GM18526 (cell line): Measurements from ENCODE around the gene GRAMD1A.

Source experiments
- POLR2A ChIP-seq: IDR thresholded peaks from 3 replicates; pipeline ENCODE4 v1.6.1; 2011; ENCODE audit not compliant: insufficient read length; ENCODE audit errors: extremely low read depth

The GRAMD1A gene

DNA sequence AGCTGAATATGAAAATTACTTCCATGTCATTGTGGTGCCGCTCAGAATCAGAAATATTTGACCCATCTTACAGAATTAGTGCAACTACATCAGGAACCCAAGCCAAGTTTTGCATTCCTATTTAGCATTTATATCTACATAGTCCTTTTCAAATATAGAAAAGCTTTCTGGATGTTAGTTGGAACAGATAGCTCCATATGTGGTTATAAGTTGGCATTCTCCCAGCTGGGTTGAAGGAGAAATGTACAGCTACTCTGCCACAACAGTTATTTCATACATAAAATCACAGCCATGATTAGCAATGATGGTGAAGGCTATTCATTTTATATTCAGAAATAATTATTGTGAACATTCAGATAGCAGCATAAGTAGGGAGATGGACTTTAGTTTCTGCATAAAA is 69.6 kb downstream of the GRAMD1A start:
- TF ChIP-seq POLR2A, result no peak

DNA sequence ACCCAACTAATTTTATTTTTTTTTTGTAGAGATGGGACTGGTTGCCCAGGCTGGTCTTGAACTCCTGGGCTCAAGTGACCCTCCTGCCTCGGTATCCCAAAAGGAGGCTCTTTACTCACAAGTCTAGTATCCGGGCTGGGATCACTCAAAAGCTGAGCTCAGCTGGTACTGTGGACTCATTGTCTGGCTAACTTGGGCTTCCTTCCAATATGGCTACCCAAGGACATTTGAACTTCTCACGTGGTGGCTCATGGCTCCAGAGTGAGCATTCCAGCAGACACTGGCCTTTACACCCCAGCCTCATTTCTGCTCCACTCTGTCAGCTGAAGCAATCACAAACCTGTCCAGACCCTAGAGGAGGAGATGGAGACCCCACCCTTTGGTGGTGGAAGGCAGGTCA is 70.3 kb downstream of the GRAMD1A start:
- no peak for TF ChIP-seq POLR2A

DNA sequence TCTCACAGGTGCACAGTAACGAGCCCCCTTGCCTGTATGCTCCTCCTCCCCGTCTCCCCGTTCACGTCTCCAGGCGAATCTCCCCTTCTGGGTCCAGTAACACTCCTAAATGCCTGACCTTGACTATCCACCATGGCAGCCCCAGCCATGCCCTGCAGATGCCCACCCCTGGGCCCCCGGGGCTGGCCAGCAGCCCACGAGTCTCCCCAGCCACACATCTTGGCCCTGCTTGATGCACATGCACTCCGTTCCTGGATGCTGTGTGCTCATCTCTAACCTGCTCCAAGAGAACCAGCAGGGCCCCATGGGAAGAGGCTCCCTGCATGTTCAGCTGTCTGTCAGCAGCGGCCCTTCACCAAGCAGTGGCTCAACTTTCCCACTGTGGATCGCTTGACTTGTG is 73.4 kb downstream of the GRAMD1A start:
- TF ChIP-seq POLR2A, result no peak

DNA sequence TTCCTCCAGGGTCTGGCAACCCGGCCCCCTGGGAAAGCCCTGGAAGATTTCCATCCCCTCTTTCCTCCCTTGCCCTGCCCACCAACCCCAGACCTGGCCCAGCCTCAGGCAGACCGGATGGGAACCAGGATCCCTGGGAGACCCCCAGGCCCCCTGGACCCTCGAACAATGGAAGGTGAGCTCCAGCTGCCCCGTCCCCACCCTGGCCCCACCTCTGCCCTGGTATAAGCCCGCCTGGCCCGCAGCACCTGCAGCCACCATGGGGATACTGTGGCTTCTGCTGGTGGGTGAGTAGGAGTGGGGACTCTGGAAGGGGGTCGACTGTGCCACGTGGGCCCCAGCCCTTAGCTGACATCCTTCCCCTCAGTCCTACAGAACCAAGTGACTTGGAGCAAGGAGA is 73.8 kb downstream of the GRAMD1A start:
- TF ChIP-seq POLR2A, result no peak

DNA sequence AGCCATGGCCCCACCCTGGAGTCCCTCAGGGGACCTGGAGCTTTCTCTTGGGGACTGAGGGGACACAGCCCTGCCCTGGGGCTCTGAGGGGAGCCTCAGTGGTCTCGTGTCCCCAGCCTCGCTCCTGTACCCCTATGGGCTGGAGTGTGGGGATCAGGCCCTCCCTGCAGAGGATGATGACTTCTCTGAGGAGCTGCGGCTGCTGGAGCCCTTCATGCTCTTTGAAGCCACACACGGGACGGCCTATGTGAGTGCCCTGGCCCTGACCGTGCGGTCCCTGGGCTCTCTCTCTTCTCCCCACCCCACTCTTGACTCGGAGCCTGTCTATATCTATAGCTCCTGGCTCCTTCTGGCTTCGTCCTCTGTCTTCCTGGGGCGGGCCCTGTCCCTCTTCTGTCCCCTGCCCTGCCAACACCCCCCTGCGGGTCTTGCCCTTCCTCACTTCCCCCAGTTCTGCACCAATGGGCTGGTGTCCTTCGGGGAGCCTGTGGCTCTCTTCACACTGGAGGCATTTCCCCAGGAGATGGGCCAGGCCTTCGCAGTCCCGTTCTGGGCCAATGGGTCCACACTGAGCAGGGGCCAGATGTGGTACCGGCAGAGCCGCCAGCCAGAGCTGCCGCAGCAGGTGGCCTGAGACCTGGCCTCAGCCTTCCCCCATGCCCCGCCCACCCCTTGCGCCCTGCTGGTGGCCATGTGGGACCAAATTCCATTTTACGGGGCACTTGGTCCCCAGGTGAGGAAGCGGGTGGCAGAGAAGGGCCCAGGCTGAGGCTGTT is 74.5 kb downstream of the GRAMD1A start:
- TF ChIP-seq POLR2A, result no peak

DNA sequence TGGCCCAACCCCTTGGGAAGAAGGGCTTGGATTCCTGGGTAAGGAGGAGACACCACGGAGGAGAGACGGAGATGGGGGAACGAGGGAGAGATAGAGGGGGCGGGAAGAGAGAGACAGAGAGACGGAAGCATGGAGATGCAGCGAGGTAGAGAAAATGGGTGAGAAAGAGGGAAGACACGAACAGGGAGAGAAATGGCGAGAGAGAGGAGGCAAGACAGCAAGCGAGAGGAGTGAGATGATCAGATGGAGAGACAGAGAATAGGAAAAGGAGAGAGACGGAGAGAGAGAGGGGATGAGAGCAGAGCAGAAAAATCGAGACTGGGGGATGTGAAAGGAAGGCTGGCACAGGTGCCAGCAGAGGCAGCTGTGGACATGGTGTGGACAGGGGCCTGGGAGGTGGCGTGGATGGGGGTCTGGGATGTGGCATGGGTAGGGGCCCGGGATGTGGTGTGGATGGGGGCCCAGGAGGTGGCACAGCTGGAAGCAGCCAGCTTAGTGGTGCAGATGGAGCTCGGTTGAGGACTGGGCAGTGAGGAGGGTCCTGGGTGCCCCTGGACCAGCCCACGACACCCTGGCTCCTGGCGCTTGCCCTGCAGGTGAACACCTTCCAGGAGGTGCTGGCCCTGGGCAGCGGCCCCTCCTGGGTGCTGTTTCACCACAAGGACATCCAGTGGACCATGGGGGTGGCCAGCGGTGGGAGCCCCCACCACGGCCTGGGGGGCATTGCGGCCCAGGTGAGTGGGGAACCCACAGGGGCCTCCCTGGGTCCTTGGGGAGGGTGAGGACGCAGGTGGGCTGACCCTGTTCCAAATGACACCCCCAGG is 75.3 kb downstream of the GRAMD1A start:
- no peak for TF ChIP-seq POLR2A

DNA sequence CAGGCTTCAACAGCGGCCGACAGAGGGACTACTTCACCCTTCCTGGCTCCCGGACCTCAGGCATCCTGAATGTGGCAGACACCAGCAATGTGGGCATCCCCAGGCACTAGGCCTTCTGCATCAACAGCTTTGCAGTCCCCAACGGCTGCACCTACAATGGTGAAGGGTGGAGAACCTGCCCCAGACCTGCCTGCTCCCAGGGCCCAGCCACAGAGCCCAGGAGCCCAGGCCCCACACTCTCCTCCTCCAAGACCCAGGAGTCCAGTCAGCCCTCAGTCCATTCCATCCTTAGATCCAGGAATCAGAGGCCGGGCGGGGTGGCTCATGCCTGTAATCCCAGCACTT is 75.9 kb downstream of the GRAMD1A start:
- no peak for TF ChIP-seq POLR2A
